Measurements from ENCODE around the gene NPHP4.

The NPHP4 gene

GRCh38 chr1:6009120-6010040 lies 17.2 kb upstream of the NPHP4 start:
- Histone ChIP-seq H3K27ac (ENCODE audit: low read depth, low read length) (no peak overlapping the region), H3K9me3 (ENCODE audit: low read length) (no peaks in the 10 kb centered on the region), H3K36me3 (ENCODE audit: insufficient read depth, low read length) (no peaks in the 10 kb centered on the region), H3K4me3 (ENCODE audit: low read depth in 1 of 2, low read length in 2 of 2) (no peak overlapping the region), H3K27me3 (ENCODE audit: control insufficient read depth in 1 of 2, insufficient read depth in 2 of 2, low read length in 2 of 2) (no peaks in the 10 kb centered on the region), H3K9ac (ENCODE audit: low read length) (no peak overlapping the region), H3K4me1 (ENCODE audit: insufficient read depth, low read length) (no peaks in the 10 kb centered on the region)

DNA sequence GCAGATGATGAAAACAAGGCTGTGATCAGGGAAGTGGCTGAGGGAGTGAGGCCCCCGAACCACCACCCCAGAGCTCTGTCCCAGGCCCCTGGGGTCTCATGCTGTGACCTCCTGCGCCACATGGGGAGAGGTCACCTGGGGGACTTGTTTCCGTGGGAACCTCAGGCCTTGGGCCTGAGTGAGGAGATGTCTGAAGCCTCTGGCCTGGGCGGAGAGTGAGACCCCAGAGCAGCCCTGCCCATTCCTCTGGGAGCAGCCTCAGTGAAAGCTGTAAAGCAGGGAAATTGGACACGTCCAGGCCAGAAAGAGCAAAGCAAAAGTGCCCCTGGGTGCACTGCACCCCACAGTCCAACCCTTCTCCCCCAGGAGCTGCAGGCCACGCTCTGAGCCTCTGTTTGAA lies 16.5 kb upstream of the NPHP4 start:
- H3K4me3 ChIP-seq (ENCODE audit: low read depth in 1 of 2, low read length in 2 of 2) = no peak overlapping the region
- no peak overlapping the region for H3K27ac ChIP-seq (ENCODE audit: low read depth, low read length)
- H3K9ac ChIP-seq (ENCODE audit: low read length) = no peak overlapping the region
- H3K9me3 ChIP-seq (ENCODE audit: low read length) = no peaks in the 10 kb centered on the region
- no peaks in the 10 kb centered on the region for H3K27me3 ChIP-seq (ENCODE audit: control insufficient read depth in 1 of 2, insufficient read depth in 2 of 2, low read length in 2 of 2)
- H3K4me1 ChIP-seq (ENCODE audit: insufficient read depth, low read length) = no peaks in the 10 kb centered on the region
- H3K36me3 ChIP-seq (ENCODE audit: insufficient read depth, low read length) = no peaks in the 10 kb centered on the region

DNA sequence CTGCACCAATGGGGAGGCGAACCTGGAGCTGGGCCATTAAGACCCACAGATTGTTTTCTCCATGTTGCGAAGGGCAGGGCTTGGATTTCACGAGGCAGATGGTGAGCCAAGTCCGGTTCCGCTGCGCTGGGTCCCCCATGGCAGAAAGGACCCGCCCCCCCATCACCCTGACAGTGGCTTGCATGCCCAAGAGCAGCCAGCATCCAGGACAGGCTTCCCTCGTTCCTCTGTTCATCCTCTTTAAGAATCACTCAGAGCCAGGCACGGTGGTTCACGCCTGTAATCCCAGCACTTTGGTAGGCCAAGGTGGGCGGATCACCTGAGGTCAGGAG lies 15.8 kb upstream of the NPHP4 start:
- Histone ChIP-seq H3K27me3 (ENCODE audit: control insufficient read depth in 1 of 2, insufficient read depth in 2 of 2, low read length in 2 of 2) (no peaks in the 10 kb centered on the region), H3K4me3 (ENCODE audit: low read depth in 1 of 2, low read length in 2 of 2) (no peak overlapping the region), H3K9me3 (ENCODE audit: low read length) (no peaks in the 10 kb centered on the region), H3K4me1 (ENCODE audit: insufficient read depth, low read length) (no peaks in the 10 kb centered on the region), H3K27ac (ENCODE audit: low read depth, low read length) (no peak overlapping the region), H3K36me3 (ENCODE audit: insufficient read depth, low read length) (no peaks in the 10 kb centered on the region), H3K9ac (ENCODE audit: low read length) (no peak overlapping the region)

DNA sequence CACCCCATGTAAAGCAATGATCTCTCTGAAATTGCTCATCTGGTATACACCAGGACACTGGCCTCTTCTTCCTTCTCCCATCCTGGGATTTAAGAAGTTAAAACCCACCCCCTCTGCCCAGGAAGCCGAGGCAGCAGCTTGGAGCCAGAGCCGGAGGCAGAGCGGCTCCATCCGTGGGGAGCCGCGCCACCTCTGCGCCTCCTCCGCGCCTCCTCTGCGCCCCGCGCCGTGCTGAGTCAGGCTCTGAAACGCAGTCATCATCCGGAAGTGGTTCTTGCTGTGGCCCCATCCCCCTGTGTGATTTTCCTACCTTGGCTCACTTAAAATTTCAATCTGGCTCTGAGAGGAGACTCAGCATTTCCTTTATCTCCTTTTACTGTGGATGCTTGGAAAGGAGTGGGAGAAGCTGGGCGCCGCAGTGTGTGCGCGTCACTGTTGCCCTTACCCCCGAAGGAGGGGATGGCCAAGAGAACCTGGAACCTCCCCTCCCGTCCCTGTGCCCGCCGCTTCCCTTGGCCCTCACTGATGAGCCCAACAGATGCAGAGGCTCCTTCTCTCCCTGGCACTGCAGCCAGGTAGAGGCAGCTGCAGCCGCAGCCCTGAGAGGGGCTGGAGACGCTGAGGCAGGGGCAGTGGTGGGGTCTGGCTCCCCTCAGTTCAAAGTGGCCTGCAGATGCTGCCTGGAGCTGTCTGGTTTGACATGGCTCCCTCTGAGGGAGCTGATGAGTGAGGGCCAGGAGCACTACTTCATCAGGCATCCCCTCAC lies 15.3 kb upstream of the NPHP4 start:
- Histone ChIP-seq H3K36me3 (ENCODE audit: insufficient read depth, low read length) (no peaks in the 10 kb centered on the region), H3K27ac (ENCODE audit: low read depth, low read length) (no peak overlapping the region), H3K4me3 (ENCODE audit: low read depth in 1 of 2, low read length in 2 of 2) (no peak overlapping the region), H3K4me1 (ENCODE audit: insufficient read depth, low read length) (no peaks in the 10 kb centered on the region), H3K9ac (ENCODE audit: low read length) (no peak overlapping the region), H3K27me3 (ENCODE audit: control insufficient read depth in 1 of 2, insufficient read depth in 2 of 2, low read length in 2 of 2) (no peaks in the 10 kb centered on the region), H3K9me3 (ENCODE audit: low read length) (no peaks in the 10 kb centered on the region)

DNA sequence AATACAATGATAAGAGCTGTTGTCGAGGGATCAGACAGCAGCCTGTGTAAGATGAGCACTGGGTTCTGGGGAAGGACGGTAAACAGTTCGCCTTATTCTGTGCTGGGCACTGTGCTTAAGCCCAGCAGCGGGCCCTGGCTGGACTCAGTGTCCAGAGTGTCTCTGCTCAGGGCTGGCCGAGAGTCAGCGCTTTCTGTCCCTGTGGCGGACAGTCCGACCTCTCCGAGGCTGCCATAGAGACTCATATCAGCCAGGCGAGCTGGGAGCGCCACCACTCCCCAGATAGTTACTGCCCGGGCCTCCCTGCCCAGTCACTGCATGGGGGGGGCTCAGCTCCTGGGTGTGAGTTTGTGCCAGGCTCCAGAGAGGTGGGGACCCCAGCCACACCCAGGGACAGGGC lies 14.7 kb upstream of the NPHP4 start:
- Histone ChIP-seq H3K36me3 (ENCODE audit: insufficient read depth, low read length) (no peaks in the 10 kb centered on the region), H3K4me3 (ENCODE audit: low read depth in 1 of 2, low read length in 2 of 2) (no peak overlapping the region), H3K27ac (ENCODE audit: low read depth, low read length) (no peak overlapping the region), H3K9me3 (ENCODE audit: low read length) (no peaks in the 10 kb centered on the region), H3K4me1 (ENCODE audit: insufficient read depth, low read length) (no peaks in the 10 kb centered on the region), H3K27me3 (ENCODE audit: control insufficient read depth in 1 of 2, insufficient read depth in 2 of 2, low read length in 2 of 2) (no peaks in the 10 kb centered on the region), H3K9ac (ENCODE audit: low read length) (no peak overlapping the region)

- Histone ChIP-seq H3K4me3 (ENCODE audit: low read depth in 1 of 2, low read length in 2 of 2) (no peak overlapping the region), H3K9ac (ENCODE audit: low read length) (no peak overlapping the region), H3K27me3 (ENCODE audit: control insufficient read depth in 1 of 2, insufficient read depth in 2 of 2, low read length in 2 of 2) (no peaks in the 10 kb centered on the region), H3K36me3 (ENCODE audit: insufficient read depth, low read length) (no peaks in the 10 kb centered on the region), H3K4me1 (ENCODE audit: insufficient read depth, low read length) (no peaks in the 10 kb centered on the region), H3K27ac (ENCODE audit: low read depth, low read length) (no peak overlapping the region), H3K9me3 (ENCODE audit: low read length) (no peaks in the 10 kb centered on the region)
Observed at GRCh38 chr1:6005276-6005917, 13.2 kb upstream of the NPHP4 start.

DNA sequence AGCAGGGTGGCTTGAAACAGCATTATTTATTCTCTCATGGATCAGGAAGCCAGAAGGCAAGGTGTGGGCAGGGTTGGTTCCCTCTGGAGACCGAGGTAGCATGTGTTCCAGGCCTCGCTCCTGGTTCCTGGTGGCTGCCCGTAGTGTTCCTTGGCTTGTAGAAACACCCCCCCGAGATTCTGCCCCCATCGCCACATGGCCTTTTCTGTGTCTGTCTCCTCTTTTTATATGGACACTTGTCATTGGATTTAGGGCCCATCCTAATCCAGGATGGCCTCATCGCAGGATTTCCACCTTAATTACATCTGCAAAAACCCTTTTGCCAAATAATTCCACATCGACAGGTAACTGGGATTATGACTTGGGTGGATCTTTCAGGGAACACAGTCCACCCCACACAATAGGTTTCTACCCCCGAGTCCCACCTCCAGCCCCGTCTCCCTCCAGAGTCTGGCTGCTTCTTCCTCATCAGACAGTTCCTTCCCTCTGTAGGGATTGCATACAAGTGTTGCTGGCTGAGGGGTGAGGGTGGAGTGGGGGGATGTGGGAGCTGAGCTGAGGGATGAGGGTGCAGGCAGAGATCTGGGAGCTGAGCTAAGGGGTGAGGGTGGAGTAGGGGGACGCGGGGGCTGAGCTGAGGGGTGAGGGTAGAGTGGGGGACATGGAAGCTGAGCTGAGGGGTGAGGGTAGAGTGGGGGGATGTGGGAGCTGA lies 12.3 kb upstream of the NPHP4 start:
- Histone ChIP-seq H3K9ac (ENCODE audit: low read length) (no peak overlapping the region), H3K4me1 (ENCODE audit: insufficient read depth, low read length) (no peaks in the 10 kb centered on the region), H3K4me3 (ENCODE audit: low read depth in 1 of 2, low read length in 2 of 2) (no peak overlapping the region), H3K27ac (ENCODE audit: low read depth, low read length) (no peak overlapping the region), H3K36me3 (ENCODE audit: insufficient read depth, low read length) (no peaks in the 10 kb centered on the region), H3K27me3 (ENCODE audit: control insufficient read depth in 1 of 2, insufficient read depth in 2 of 2, low read length in 2 of 2) (no peaks in the 10 kb centered on the region), H3K9me3 (ENCODE audit: low read length) (no peaks in the 10 kb centered on the region)

- Histone ChIP-seq H3K4me1 (ENCODE audit: insufficient read depth, low read length) (no peaks in the 10 kb centered on the region), H3K27ac (ENCODE audit: low read depth, low read length) (no peak overlapping the region), H3K36me3 (ENCODE audit: insufficient read depth, low read length) (no peaks in the 10 kb centered on the region)
Observed at GRCh38 chr1:6003568-6004411, 11.6 kb upstream of the NPHP4 start.

GRCh38 chr1:6002714-6003501 lies 10.7 kb upstream of the NPHP4 start:
- Histone ChIP-seq H3K27ac (ENCODE audit: low read depth, low read length) (no peak overlapping the region), H3K4me3 (ENCODE audit: low read depth in 1 of 2, low read length in 2 of 2) (no peak overlapping the region), H3K9me3 (ENCODE audit: low read length) (no peaks in the 10 kb centered on the region), H3K36me3 (ENCODE audit: insufficient read depth, low read length) (no peaks in the 10 kb centered on the region), H3K4me1 (ENCODE audit: insufficient read depth, low read length) (no peaks in the 10 kb centered on the region), H3K9ac (ENCODE audit: low read length) (no peak overlapping the region), H3K27me3 (ENCODE audit: control insufficient read depth in 1 of 2, insufficient read depth in 2 of 2, low read length in 2 of 2) (no peaks in the 10 kb centered on the region)

More at GRCh38 chr1:6003568-6004411, 11.6 kb upstream of the NPHP4 start:
- H3K9ac ChIP-seq (ENCODE audit: low read length) = no peak overlapping the region
- H3K4me3 ChIP-seq (ENCODE audit: low read depth in 1 of 2, low read length in 2 of 2) = no peak overlapping the region
- no peaks in the 10 kb centered on the region for H3K9me3 ChIP-seq (ENCODE audit: low read length)
- no peaks in the 10 kb centered on the region for H3K27me3 ChIP-seq (ENCODE audit: control insufficient read depth in 1 of 2, insufficient read depth in 2 of 2, low read length in 2 of 2)

- Histone ChIP-seq H3K9ac (ENCODE audit: low read length) (no peak overlapping the region), H3K27me3 (ENCODE audit: control insufficient read depth in 1 of 2, insufficient read depth in 2 of 2, low read length in 2 of 2) (no peaks in the 10 kb centered on the region), H3K4me1 (ENCODE audit: insufficient read depth, low read length) (no peaks in the 10 kb centered on the region), H3K4me3 (ENCODE audit: low read depth in 1 of 2, low read length in 2 of 2) (no peak overlapping the region), H3K36me3 (ENCODE audit: insufficient read depth, low read length) (no peaks in the 10 kb centered on the region), H3K9me3 (ENCODE audit: low read length) (no peaks in the 10 kb centered on the region), H3K27ac (ENCODE audit: low read depth, low read length) (no peak overlapping the region)
Observed at GRCh38 chr1:6001992-6002576, 9.9 kb upstream of the NPHP4 start.
